NCI-H82 treated with DMSO at 0.1 percent for 48 hours (cell line): ENCODE data around the gene PSMD8.
"Not testable (repeated sequence)": the region's sequence is repeated elsewhere in the genome, so short reads cannot be mapped to it uniquely, and the experiment has no call there.

Experiments used
- DNase-seq: peaks from one replicate; lab custom pipeline; 2025; ENCODE audit not compliant: unreplicated experiment; lab: John Stamatoyannopoulos, UW

PSMD8 gene

DNA sequence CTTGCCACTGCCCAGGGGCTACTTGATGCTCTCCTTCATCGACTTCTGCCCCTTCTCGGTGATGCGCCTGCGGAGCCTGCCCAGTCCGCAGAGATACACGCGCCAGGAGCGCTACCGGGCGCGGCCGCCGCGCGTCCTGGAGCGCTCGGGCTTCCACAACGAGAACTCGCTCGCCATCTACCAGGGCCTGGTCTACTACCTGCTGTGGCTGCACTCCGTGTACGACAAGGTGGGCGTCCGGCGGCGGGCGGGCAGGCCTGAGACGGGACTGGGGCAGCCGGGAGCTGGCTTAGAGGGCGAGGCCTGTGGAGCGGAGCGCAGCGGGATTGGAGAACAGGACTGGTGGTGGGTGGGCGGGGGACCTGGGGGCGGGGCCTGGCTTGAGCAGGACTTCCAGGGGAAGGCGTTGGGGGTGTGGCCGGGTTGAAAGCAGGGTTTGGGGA is 12.7 kb upstream of the PSMD8 start:
- peak; percentile 82 for DNase-seq

GRCh38 chr19:38362076-38362945 is 12.1 kb upstream of the PSMD8 start:
- peak; percentile 75 for DNase-seq

DNA sequence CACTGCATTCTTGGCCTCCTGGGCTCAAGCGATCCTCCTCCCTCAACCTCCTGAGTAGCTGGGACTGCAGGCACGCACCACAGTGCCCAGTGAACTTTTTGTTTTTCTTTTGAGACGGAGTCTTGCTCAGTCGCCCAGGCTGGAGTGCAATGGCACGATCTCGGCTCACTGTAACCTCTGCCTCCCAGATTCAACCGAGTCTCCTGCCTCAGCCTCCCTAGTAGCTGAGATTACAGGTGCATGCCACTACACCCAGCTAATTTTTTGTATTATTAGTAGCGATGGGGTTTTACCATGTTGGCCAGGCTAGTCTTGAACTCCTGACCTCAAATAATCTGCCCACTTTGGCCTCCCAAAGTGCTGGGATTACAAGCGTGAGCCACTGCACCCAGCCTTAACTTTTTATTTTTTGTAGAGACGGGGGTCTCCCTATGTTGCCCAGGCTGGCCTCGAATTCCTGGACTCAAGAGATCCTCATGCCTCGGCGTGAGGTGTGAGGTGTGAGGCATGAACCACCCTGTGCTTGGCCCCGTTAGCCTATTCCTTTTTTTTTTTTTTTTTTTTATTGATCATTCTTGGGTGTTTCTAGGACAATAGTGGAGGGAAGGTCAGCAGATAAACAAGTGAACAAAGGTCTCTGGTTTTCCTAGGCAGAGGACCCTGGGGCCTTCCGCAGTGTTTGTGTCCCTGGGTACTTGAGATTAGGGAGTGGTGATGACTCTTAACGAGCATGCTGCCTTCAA is 11.3 kb upstream of the PSMD8 start:
- not testable (repeated sequence) for DNase-seq

DNA sequence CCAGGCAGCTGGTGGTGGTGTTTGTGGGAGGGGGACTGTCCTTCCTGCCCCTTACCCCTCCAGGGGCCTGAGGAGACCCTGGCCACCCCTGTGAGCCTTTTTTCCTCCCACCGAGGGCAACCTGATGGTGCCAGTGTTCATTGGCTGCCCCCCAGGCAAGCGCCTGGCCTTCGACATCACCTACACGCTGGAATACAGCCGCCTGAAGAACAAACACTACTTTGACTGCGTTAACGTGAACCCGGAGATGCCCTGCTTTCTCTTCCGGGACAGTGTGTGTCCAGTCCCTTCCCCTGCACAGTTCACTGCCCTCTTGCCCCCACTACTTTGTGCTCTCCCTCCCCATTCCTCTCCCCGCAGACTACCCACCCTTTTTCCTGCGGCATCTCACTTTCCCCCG is 7.3 kb upstream of the PSMD8 start:
- DNase-seq, result no peak

DNA sequence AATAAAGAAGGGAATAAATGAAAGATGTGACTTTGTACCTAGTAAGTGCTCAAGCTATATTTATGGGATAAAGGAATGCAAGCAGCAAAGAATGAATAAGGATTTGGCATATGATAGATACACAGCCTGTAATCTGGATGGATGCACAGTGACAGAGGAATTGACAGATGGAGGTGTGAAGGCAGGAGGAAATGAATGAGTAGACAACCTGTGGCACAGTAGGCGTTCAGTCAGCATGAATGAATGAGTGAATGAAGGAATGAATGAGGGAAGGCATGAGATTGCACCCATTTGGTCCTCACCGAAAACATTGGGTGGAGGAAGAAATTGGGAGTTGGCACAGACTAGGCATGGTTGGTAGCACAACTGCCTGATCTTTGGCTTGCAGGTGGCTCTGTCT is 4.8 kb upstream of the PSMD8 start:
- DNase-seq, result no peak

DNA sequence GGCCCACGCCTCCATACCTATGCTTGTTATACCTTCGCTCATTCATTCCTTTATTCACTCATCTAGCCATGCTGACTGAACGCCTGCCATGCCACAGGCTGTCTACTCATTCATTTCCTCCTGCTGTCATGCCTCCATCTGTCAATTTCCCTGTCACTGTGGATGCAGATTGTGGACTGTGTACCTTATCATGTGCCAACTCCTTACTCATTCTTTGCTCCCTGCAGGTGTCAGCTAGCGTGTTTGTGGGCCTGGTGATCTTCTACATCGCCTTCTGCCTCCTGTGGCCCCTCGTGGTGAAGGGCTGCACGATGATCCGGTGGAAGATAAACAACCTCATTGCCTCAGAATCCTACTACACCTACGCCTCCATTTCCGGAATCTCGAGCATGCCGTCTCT is 4.1 kb upstream of the PSMD8 start:
- no peak for DNase-seq

DNA sequence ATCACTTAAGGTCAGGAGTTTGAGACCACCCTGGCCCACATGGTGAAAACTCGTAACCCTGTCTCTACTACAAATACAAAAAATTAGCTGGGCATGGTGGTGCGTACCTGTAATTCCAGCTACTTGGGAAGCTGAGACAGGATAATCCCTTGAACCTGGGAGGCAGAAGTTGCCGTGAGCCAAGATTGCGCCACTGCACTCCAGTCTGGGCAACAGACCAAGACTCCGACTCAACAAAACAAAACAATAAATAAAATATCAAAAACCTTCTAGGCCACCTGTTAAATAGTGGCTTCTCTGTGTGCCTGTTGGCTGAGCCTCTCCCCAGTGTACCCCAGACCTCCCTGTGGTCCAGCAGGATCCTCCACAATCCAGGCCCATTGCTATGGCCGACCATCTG is 3.3 kb upstream of the PSMD8 start:
- no peak for DNase-seq

GRCh38 chr19:38373907-38374331 is 452 bp upstream of the PSMD8 start:
- no peak for DNase-seq

GRCh38 chr19:38375098-38375493 is 725 bp downstream of the PSMD8 start:
- DNase-seq, result no peak

GRCh38 chr19:38375748-38376147 is 1.4 kb downstream of the PSMD8 start:
- DNase-seq, result no peak

GRCh38 chr19:38376576-38376975 is 2.2 kb downstream of the PSMD8 start:
- DNase-seq, result no peak

DNA sequence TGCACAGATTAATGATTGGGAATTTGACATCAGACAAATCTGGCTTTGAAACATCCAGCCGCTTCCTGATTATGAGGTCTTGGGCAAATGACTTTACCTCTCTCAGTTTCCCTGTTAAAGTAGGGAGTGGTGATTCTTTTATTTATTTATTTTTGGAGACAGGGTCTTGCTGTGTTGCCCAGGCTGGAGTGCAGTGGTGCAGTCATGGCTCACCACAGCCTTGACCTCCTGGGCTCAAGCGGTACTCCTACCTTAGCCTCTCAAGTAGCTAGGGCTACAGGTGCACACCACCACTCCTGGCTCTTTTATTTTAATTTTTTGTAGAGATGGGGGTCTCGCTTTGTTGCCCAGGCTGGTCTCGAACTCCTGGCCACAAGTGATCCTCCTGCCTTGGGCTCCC is 2.7 kb downstream of the PSMD8 start:
- no peak for DNase-seq

DNA sequence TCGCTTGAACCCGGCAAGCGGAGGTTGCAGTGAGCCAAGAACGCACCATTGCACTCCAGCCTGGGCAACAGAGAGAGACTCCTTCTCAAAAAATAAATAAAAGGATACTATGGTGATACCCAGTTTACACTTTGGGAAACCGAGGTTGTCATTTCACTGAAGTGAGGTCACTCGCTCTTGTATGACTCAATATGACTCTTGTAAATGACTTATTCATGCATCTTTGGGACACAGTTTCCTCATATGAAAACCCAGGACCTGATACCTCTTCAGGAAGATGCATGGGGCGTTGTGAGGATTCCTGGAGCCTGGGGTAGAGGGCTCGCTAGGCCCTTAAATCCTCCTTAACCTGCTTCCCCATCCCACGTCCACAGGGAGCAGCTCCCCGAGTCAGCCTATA is 4.5 kb downstream of the PSMD8 start:
- DNase-seq, result no peak

DNA sequence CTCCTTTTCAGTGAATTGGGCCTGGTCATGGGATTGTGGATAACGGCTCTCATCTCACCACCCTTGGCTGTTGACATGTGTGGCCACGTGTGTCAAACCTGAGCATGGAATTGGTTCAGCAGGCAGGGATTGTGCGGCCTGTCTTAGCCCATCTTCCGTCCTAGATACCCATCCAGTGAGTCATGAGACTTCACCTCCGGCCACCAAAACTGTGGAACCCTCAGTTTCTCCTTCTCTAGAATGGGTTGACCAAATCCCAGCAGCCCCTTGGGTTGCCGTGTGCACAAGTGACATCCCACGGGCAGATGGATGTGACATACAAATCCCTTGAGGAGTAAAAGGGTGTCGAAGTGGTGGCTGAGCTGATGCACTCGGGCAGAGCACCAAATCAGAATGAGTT is 6.8 kb downstream of the PSMD8 start:
- no peak for DNase-seq

GRCh38 chr19:38383184-38383583 is 8.8 kb downstream of the PSMD8 start:
- DNase-seq, result no peak

DNA sequence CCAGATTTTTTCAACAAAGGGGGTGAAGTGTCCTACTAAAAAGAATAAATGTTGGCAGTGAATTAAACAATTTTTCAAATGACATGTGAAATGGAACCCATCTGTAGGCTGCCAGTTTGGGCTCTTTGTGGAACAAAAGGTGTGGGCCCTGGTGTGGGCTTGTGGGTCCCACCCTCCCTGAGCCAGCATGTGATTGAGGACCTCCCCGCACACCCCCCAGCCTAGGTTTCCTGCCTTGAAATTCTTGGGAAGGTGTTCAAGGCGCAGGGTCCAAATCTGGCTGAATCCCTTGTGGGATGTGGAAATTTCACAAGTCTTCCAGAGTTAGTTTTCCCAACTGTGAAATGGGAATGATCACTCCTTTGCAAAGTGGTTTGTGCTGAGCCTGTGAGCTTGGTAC is 9.4 kb downstream of the PSMD8 start:
- no peak for DNase-seq

DNA sequence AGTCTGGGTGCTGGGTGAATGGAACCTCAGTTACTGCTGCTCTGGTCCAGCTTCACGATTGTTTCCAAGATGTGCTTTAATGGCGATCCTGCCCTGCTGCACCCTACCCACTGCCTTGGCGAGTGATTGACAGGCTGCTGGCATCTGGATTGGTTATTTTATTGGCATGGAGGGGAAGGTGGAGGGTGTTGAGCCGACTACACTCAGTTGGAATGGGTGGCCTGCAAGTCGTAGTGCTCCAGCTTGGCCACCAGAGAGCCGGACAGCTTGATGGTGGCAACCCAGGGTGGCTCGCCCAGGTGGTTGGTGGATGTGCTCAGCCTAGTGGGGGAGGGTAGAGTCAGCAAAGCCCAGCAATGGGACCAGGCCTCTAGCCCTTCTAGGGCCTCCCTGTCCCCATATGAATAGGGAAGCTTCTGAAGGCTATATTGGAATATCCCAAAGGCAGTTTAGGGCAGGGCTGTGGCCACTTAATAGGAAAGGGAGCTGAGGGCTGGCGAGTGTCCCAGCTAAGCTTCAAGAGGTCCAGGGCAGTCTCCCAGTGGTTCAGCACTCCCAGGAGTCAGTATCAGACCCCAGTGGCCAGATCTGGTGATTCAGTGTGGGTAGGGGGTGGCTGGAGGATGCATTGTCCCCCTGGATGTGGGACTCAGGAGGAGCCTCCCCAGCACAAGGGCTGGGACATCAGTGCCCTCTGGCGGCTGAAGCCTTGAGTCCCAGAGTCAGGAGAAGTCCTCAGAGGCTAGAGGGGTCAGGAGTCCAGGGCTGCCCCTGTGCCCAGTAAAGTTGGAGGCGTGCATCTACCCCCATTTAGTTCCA is 10.0 kb downstream of the PSMD8 start:
- no peak for DNase-seq

DNA sequence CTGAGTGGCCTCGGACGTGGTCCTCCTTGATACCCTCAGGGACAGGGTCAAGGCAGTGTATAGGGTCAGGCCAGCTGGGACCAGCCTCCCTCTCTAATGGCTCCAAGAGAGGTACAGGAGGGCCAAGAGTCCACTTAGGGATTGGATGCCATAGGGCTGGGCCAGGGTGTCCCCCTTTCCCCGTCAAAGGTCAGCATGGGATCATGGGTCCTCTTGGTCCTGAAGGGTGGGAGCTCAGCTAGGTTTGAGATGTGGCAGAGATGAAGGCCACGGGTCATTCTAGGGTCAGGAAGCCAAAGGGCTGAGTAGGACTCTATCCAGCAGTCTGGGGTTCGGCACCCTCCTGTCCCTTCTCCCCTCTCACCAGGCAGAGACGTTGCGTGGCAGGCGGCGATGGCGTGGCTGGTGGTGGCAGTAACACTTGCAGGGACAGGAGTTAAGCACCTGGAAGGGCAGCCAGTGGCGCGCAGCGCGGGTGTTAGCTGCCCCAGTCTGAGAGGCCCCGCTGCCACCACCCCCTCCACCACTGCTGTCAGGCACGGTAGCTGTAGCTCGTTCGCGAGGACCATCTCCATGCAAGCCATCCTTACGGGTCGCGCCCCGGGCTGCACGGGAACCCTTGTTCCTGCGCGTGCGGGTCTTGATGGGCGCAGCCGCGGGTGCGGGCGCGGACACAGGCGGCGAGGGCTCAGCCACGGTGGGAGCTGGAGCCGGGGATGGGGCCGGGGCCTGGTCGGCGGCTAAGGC is 10.9 kb downstream of the PSMD8 start:
- no peak for DNase-seq

GRCh38 chr19:38385804-38386257 is 11.5 kb downstream of the PSMD8 start:
- no peak for DNase-seq

DNA sequence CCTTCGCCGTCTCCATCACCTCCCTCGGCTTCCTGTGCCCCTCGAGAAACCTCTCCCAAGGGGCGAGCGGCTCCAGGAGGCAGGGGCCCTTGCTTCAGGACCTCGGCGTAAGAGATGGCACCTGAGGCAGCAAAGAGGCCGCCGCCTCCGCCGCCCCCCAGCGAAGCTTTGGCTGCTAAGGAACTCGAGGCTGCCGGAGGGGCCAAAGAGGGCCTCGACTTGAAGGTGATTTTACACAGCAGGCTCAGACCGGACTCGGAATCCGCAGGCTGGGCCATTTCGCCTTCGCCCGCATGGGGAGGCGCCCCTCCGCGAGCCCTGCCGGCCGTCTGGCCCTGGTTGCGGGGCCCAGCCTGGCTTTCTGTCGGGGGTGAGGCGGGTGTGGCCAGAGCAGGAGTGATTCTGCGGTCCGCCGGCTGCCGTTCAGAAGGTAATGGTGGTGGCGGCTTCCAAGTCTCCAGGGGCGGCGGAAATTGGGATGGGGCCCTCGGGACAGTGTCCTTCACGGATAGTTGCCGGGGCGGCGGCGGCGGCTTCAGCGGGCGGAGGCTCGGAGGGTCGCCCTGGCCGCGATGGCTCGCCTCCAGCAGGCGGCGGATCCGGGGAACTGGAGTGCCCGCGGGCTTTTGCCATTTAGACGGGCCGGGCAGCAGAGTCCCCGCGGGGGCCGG is 12.1 kb downstream of the PSMD8 start:
- no peak for DNase-seq
